Measurements from ENCODE around the gene SDK1. TPM values are rescaled to one million over a fixed set of nuclear protein-coding genes. Genes with fewer than 3 reads are reported as not detected.

Gene SDK1
- total and polyA plus RNA-seq, 2 donors (not counting 3 experiments of a cell fraction or from before 2014, with no cell fraction given), result 1.6 to 3.9 TPM

- Histone ChIP-seq H2AFZ (ENCODE audit: low read depth, low read length) (no peak overlapping the region), H3K9me1 (replicated peaks; ENCODE audit: control insufficient read depth, extremely low read depth, insufficient read depth, low read length) (no peaks in the 10 kb centered on the region), H3K27me3 (ENCODE audit: control insufficient read depth in 2 of 2, insufficient read depth in 2 of 2, low read length in 2 of 2) (no peaks in the 10 kb centered on the region), H3K4me1 (ENCODE audit: control insufficient read depth, extremely low read depth, insufficient read depth, low read length) (no peaks in the 10 kb centered on the region), H3K79me2 (ENCODE audit: control insufficient read depth, insufficient read depth, low read length) (no peaks in the 10 kb centered on the region), H3K4me3 (replicated peaks in 1 of 3; ENCODE audit: insufficient read depth in 1 of 3, low read depth in 1 of 3, low read length in 3 of 3) (no peak overlapping the region), H3K4me2 (ENCODE audit: insufficient read depth, low read length) (no peak overlapping the region), H3K9me3 (replicated peaks; ENCODE audit: control insufficient read depth, insufficient read depth, low read length) (no peaks in the 10 kb centered on the region), H3K9ac (replicated peaks; ENCODE audit: extremely low read depth, insufficient read depth, low read length) (no peak overlapping the region), H3K27ac (ENCODE audit: insufficient read depth, low read depth, low read length) (no peak overlapping the region), H3K36me3 (ENCODE audit: control insufficient read depth in 2 of 2, extremely low read depth in 1 of 2, insufficient read depth in 2 of 2, low read length in 2 of 2) (no peaks in the 10 kb centered on the region), H4K20me1 (replicated peaks; ENCODE audit: control insufficient read depth, extremely low read depth, insufficient read depth, low read length) (no peaks in the 10 kb centered on the region)
- no TSS peak for BruUV-seq (replicated peaks)
- intact Hi-C loops (cut with micrococcal nuclease) (no loop called here), dilution Hi-C loops (cut with MboI; ENCODE audit: extremely low pct_ligation_motif_present, low sequenced_read_pairs) (no loop called here)
- DNase-seq (ENCODE audit: low read depth, low spot score) (no peak), FAIRE-seq (no peak)
- POLR2A ChIA-PET, result no interaction called here
- CTCF ChIA-PET, result no interaction called here
- no peak for TF ChIP-seq POLR2A (IDR thresholded peaks at IDR 0.05; ENCODE audit: low read depth, low read length)
- no peak for TF ChIP-seq JUN (IDR thresholded peaks at IDR 0.05; ENCODE audit: borderline replicate concordance, insufficient read depth, insufficient read length, low read depth)
- TF ChIP-seq POLR2AphosphoS5 (IDR thresholded peaks at IDR 0.05; ENCODE audit: insufficient read depth, low read depth, low read length), result no peak
- TF ChIP-seq EZH2 (IDR thresholded peaks at IDR 0.05; ENCODE audit: borderline replicate concordance, low read depth, low read length, severe bottlenecking), result no peak
- TF ChIP-seq MAX (IDR thresholded peaks at IDR 0.05; ENCODE audit: insufficient read depth, insufficient read length), result no peak
- TF ChIP-seq MYC (IDR thresholded peaks at IDR 0.05; ENCODE audit: low read depth, low read length), result no peak
- no peak for TF ChIP-seq GATA2 (IDR thresholded peaks at IDR 0.05; ENCODE audit: insufficient read depth, insufficient read length, low read depth, low read length)
Measured at GRCh38 chr7:3464900-3465622, 164.0 kb downstream of the SDK1 start.

GRCh38 chr7:3466261-3466660 is 165.2 kb downstream of the SDK1 start:
- Histone ChIP-seq H3K9ac (replicated peaks; ENCODE audit: extremely low read depth, insufficient read depth, low read length) (no peak overlapping the region), H3K4me3 (replicated peaks in 1 of 3; ENCODE audit: insufficient read depth in 1 of 3, low read depth in 1 of 3, low read length in 3 of 3) (no peak overlapping the region), H2AFZ (ENCODE audit: low read depth, low read length) (no peak overlapping the region), H3K4me2 (ENCODE audit: insufficient read depth, low read length) (no peak overlapping the region), H3K36me3 (ENCODE audit: control insufficient read depth in 2 of 2, extremely low read depth in 1 of 2, insufficient read depth in 2 of 2, low read length in 2 of 2) (no peaks in the 10 kb centered on the region), H3K9me3 (replicated peaks; ENCODE audit: control insufficient read depth, insufficient read depth, low read length) (no peaks in the 10 kb centered on the region), H4K20me1 (replicated peaks; ENCODE audit: control insufficient read depth, extremely low read depth, insufficient read depth, low read length) (no peaks in the 10 kb centered on the region), H3K27me3 (ENCODE audit: control insufficient read depth in 2 of 2, insufficient read depth in 2 of 2, low read length in 2 of 2) (no peaks in the 10 kb centered on the region), H3K79me2 (ENCODE audit: control insufficient read depth, insufficient read depth, low read length) (no peaks in the 10 kb centered on the region), H3K9me1 (replicated peaks; ENCODE audit: control insufficient read depth, extremely low read depth, insufficient read depth, low read length) (no peaks in the 10 kb centered on the region), H3K27ac (ENCODE audit: insufficient read depth, low read depth, low read length) (no peak overlapping the region), H3K4me1 (ENCODE audit: control insufficient read depth, extremely low read depth, insufficient read depth, low read length) (no peaks in the 10 kb centered on the region)
- DNase-seq (ENCODE audit: low read depth, low spot score) (no peak), FAIRE-seq (no peak)
- BruUV-seq (replicated peaks), result no TSS peak
- TF ChIP-seq POLR2AphosphoS5 (IDR thresholded peaks at IDR 0.05; ENCODE audit: insufficient read depth, low read depth, low read length), result no peak
- no peak for TF ChIP-seq CTCF (IDR thresholded peaks at IDR 0.05; ENCODE audit: extremely low read depth in 1 of 2, insufficient read depth in 1 of 2, low read depth in 1 of 2, low read length in 2 of 2)
- CTCF ChIA-PET, result interaction anchor here (0.9 kb wide), 1 partner anchor 14 kb away, joined by 5 read pairs; no protein-coding TSS in a partner anchor
- POLR2A ChIA-PET, result no interaction called here
- dilution Hi-C loops (cut with MboI; ENCODE audit: extremely low pct_ligation_motif_present, low sequenced_read_pairs) (no loop called here), intact Hi-C loops (cut with micrococcal nuclease) (no loop called here)

Measured in endothelial cell of umbilical vein (primary cell).